Activated CD4-positive, alpha-beta T cell treated with anti-CD3 and anti-CD28 coated beads, Interleukin-2, amount 50 U/mL, for 16 hours (primary cell): ENCODE results near the gene CORO7.
"Not testable (repeated sequence)": the region's sequence is repeated elsewhere in the genome, so short reads cannot be mapped to it uniquely, and the experiment has no call there.

ENCODE experiments used
- DNase-seq: peaks from one replicate; pipeline ENCODE4 v3.0.0-alpha.2; 2020

Gene CORO7

DNA sequence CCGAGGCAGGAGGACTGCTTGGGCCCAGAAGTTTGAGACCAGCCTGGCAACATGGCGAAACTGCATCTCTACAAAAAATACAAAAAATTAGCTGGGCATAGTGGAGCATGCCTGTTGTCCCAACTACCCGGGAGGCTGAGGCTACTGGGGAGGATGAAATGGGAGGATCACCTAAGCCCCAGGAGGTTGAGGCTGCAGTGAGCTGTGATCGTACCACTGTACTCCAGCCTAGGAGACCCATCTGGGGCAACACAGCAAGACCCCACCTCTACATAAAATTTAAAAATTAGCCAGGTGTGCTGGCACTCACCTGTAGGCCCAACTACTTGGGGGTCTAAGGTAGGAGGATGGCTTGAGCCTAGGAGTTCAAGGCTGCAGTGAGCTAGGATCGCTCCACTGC lies 67.1 kb downstream of the CORO7 start:
- no peak for DNase-seq

DNA sequence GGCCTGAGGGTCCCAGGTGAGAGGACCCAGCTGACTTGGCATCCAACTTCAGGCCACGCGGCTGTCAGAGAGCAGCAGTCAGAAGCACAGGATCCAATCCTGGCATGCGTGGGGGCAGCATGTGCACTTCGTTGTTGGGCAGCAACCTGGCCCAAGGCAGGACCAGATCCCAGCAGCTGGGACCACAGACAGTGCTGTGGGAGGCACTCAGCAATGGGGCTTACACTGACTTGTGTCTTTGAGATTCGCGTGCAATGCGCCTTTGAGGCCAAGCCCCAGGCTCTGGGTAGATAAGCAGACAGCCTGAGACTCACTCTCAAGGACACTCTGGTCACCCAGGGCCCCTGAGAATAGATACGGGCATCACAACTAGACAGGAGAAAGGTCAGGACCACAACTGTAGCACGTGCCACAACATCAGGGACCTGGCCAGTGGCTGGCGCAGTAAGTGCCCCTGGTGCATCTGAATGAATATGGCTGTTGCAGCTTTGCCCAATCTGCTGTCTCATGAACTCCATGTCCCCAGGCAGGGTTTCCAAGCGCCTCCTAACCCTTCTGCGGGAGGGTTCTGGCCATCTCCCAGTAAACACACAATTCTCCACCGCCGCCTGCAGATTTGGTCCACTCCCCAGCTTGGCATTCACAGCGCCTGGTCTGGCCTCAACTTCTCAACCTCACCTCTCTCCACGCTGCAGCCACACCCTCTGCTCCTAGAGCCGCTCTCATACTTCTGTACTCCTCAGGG lies 68.5 kb downstream of the CORO7 start:
- no peak for DNase-seq

DNA sequence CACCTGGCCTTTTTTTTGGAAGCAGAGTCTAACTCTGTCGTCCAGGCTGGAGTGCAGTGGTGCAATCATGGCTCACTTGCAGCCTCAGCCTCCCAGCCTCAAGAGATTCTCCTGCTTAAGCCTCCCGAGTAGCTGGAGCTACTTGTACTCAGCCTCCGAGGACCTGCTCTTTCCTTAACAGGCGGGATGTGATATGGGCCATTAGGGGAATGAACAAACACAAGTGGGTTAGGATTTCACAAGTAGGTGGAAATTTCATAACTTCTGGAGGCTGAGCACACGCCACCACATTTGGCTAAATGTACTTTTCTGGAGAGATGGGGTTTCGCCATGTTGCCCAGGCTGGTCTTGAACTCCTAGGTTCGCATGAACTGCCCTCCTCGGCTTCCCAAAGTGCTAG lies 69.4 kb downstream of the CORO7 start:
- no peak for DNase-seq

- no peak for DNase-seq
Observed at GRCh38 chr16:4345836-4346781, 70.3 kb downstream of the CORO7 start.

DNA sequence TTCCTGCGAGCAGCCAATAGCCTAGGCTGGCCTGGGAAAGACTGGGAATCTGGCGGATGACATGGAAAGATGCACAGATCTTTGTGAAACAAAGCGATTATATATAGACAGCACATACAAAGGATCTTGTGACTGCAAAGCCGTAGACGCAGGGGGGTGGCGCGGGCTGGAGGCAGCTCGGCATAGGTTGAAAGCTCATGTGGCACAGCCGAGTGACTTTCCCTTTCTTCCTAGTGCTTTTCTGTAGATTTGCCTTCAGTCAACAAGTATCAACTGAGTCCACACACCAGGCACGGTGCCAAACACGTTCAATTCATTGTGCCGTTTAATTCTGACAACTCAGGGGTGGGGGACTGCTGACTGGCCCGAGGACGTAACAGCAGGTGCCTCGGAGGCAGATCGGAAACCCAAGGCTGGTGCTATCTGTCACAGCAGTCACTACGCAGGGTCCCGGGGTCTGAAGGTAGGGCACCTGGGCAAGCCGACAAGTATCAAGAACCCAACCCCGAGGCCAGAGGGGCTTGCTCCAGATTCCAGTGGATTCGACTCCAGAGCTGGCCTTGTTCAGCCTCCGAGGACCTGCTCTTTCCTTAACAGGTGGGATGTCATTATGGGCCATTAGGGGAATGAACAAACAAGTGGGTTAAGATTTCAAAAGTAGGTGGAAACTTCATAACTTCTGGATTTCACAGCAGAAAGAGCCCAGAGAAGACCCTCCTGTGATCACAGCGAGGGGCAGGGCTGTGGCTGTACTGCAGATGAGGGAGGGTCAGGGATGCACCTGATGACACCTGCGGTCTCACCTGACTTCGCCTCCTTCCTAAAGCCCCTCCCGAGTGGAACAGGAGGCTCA lies 71.2 kb downstream of the CORO7 start:
- DNase-seq: no peak

DNA sequence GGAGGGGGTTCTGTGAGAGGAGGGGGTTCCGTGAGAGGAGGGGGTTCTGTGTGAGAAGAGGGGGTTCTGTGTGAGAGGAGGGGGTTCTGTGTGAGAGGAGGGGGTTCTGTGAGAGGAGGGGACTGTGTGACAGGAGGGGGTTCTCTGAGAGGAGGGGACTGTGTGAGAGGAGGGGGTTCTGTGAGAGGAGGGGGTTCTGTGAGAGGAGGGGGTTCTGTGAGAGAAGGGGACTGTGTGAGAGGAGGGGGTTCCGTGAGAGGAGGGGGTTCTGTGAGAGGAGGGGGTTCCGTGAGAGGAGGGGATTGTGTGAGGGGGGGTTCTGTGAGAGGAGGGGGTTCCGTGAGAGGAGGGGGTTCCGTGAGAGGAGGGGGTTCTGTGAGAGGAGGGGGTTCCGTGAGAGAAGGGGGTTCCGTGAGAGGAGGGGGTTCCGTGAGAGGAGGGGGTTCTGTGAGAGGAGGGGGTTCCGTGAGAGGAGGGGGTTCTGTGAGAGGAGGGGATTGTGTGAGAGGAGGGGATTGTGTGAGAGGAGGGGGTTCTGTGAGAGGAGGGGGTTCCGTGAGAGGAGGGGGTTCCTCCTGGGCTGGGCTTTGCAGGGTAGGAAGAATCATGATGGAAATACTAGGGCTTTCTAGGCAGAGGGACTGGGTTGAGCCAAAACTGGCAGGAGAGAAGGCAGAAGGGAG lies 72.0 kb downstream of the CORO7 start:
- DNase-seq: not testable (repeated sequence)

DNA sequence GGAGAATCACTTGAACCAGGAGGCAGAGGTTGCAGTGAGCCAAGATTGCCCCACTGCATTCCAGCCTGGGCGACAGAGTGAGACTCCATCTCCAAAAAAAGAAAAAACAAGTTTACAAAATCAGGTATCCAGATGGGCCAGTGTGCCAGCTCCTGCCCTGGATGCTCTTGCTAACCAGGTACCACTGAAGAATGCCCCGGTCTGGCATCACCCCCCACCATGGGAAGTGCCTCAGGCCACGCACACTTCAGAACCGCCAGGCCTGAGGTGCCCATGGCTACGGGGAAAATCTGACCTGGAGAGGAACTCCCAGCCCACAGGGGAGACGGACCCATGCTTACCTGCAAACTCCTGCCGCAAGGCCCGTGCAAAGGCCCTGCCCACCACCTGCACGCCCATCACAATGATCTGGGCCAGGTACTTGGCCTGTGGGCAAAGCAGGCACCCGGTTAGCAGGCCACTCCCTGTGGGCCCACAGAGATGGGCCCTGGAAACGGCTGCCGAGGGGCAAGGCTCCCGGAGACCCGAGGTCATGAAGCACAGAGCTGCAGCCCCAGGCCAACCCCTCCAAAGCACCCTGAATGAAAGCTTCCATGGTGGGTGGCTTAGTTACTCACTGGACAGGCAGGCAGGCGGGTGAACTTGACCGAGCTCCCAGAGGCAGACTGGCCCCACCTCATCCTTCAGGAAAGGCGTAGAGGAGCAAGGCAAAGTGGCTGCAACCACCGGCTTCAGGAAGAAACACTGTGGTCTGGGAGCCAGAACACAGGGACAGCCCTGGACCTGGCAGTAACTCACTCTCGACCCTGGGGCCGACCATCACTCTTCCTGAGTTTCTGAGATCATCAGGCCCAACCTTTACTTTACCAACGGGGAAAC lies 73.3 kb downstream of the CORO7 start:
- DNase-seq: no peak

DNA sequence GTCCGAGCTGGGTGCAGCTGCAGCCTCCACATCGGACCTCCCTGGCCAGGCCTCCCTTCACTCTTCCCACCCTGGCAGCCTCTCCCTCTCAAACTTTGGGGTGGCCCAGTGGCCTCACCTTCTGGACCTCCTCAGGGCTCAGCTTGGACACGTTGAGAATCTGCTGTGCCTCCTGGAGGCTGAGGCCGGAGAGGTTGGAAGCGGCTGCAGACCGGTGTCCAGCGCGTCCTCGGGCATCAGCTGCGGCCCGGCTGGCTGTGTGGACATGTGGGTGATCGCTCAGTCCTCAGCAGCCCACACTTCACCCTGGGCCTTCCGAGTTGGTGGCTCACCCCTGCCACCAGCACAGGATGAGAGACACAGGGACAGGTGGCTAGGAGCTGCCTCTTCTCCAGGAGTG lies 75.1 kb downstream of the CORO7 start:
- no peak for DNase-seq

GRCh38 chr16:4340443-4340842 lies 76.0 kb downstream of the CORO7 start:
- no peak for DNase-seq

- no peak for DNase-seq
Observed at GRCh38 chr16:4339909-4340308, 76.5 kb downstream of the CORO7 start.

- no peak for DNase-seq
Observed at GRCh38 chr16:4339455-4339854, 76.9 kb downstream of the CORO7 start.

DNA sequence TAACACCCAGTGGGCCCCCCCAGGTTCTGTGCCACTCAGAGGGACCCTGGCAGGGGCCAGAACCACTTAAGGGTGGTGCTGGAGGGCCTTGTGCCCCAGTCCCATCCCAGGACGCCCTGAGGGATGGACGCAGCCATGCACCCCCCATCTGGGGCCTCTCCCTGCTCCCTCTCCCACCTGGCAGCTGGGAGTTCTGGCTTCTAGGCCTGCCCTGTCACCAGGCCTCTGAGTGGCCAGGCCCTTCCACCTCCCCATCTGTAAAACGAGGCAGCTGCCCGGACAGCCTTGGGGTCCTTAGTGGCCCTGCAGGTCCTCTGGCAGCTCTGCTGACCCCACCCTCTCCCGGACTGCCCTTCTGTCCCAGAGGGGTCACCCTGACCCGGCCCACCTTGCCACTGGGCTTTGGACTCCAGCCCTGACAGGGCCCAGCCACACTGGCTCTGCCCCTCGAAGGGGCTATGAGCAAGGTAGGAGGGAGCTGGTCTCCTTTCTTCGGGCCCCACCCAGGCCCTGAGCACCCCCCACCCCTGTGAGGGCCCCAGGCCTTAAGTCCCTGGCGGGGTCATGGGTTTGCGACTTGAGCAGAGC lies 77.6 kb downstream of the CORO7 start:
- no peak for DNase-seq

- no peak for DNase-seq
Observed at GRCh38 chr16:4338125-4338582, 78.2 kb downstream of the CORO7 start.

GRCh38 chr16:4337540-4338088 lies 78.8 kb downstream of the CORO7 start:
- no peak for DNase-seq

- no peak for DNase-seq
Observed at GRCh38 chr16:4336701-4337539, 79.5 kb downstream of the CORO7 start.

DNA sequence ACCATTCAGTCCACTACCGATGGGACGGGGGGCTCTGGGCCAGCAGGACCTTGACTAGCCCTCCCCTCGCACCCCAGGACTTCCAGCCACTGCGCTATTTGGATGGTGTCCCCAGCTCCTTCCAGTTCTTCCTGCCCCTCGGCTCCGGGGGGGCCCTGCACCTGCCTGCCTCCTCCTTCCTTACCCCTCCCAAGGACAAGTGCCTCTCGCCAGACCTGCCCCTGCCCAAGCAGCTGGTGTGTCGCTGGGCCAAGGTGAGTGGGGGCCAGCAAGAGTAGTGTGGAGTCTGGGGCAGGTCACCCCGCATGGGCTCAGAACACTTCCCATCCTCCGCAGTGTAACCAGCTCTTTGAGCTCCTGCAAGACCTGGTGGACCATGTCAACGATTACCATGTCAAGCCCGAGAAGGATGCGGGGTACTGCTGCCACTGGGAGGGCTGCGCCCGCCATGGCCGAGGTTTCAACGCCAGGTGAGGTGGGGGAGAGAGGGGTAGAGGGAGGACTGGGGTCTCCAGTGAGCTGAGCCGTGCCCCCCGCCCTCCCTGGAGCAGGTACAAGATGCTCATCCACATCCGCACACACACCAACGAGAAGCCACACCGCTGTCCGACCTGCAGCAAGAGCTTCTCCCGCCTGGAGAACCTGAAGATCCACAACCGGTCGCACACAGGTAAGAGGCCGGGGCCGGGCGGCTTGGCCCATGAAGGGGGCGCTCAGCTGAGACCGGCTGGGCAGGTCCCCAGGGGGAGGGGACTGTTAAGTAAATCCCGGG lies 81.5 kb downstream of the CORO7 start:
- no peak for DNase-seq

- DNase-seq: not testable (repeated sequence)
Observed at GRCh38 chr16:4333714-4334113, 82.7 kb downstream of the CORO7 start.

DNA sequence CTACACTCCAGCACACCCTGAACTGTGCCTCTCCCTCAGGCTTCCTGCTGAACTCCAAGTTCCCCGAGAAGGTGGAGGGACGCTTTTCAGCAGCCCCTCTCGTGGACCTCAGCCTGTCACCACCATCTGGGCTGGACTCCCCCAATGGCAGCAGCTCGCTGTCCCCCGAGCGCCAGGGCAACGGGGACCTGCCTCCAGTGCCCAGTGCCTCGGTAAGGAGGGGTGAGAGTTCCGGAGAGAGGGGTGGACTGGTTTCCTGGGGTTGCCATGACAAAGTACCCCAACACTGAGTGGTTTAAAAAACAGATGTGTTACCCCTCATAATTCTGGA lies 83.1 kb downstream of the CORO7 start:
- no peak for DNase-seq
